Breast epithelium (tissue), 3 donors: Measurements from ENCODE around the gene PHF21B.

Experiments
- POLR2A ChIP-seq: fragments of 450-650 bp; IDR thresholded peaks from one replicate; pipeline ENCODE4 v1.6.1; 2016; ENCODE audit warnings: antibody characterized with exemption, mild to moderate bottlenecking, moderate library complexity
- POLR2AphosphoS5 ChIP-seq, 3 donors: sonication (generic); formaldehyde crosslinking; IDR thresholded peaks; one replicate each; pipeline ENCODE4 v1.6.1; 2017; ENCODE audit warnings: antibody characterized with exemption in 3 of 3
- TF ChIP-seq, protein P1 (sequence below), 3 donors: fragments of 450-650 bp; IDR thresholded peaks; one replicate each; pipeline ENCODE4 v1.5.1; 2016 to 2017; ENCODE audit warnings: antibody characterized with exemption in 3 of 3, mild to moderate bottlenecking in 3 of 3, moderate library complexity in 3 of 3

DNA sequence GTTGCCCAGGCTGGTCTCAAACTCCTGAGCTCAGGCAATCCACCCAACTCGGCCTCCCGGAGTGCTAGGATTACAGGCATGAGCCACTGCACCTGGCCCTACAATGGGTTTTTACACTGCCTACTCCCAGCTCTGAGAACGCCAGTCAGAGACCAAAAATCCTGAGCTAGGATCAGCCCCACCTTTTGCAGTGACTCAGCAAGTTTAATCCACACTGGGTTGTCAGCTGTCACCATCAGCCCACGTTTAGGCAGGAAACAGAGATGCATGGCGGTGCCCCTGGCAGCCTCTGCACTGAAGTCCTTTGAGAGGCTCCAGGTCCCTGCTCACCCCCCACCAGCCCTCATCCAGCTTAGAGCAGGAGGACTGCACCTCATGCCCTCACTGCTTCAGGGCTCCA lies 139.8 kb downstream of the PHF21B start:
- TF ChIP-seq, protein P1, sequence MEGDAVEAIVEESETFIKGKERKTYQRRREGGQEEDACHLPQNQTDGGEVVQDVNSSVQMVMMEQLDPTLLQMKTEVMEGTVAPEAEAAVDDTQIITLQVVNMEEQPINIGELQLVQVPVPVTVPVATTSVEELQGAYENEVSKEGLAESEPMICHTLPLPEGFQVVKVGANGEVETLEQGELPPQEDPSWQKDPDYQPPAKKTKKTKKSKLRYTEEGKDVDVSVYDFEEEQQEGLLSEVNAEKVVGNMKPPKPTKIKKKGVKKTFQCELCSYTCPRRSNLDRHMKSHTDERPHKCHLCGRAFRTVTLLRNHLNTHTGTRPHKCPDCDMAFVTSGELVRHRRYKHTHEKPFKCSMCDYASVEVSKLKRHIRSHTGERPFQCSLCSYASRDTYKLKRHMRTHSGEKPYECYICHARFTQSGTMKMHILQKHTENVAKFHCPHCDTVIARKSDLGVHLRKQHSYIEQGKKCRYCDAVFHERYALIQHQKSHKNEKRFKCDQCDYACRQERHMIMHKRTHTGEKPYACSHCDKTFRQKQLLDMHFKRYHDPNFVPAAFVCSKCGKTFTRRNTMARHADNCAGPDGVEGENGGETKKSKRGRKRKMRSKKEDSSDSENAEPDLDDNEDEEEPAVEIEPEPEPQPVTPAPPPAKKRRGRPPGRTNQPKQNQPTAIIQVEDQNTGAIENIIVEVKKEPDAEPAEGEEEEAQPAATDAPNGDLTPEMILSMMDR (IDR thresholded peaks at IDR 0.05) = no peak
- TF ChIP-seq POLR2AphosphoS5 (IDR thresholded peaks at IDR 0.05) = no peak
- TF ChIP-seq POLR2A = no peak
